Caki2 (cell line): ENCODE measurements around the gene IZUMO2. TPM values are rescaled to one million over a fixed set of nuclear protein-coding genes. Genes with fewer than 3 reads are reported as not detected.

ENCODE experiments used
- DNase-seq: peaks from one replicate; pipeline ENCODE4 v3.0.0-alpha.2; 2015; ENCODE audit warnings: low read depth
- in situ Hi-C: cut with HindIII; loops from 2 replicates; pipeline ENCODE4 v1.10.0; 2016; ENCODE audit warnings: low sequenced_read_pairs, low pct_unique_long_range_greater_than_20kb, mixed read lengths
- total RNA-seq: library from RNA; depleted of rRNA; stranded (reverse); fragments of >200 nt; shearing (Covaris generic); gene quantifications from 2 replicates; pipeline ENCODE4 v1.2.3, GENCODE V29; 2014; ENCODE audit warnings: low replicate concordance

IZUMO2 gene
- total RNA-seq, 1 experiment from 2014 or later: not detected

DNA sequence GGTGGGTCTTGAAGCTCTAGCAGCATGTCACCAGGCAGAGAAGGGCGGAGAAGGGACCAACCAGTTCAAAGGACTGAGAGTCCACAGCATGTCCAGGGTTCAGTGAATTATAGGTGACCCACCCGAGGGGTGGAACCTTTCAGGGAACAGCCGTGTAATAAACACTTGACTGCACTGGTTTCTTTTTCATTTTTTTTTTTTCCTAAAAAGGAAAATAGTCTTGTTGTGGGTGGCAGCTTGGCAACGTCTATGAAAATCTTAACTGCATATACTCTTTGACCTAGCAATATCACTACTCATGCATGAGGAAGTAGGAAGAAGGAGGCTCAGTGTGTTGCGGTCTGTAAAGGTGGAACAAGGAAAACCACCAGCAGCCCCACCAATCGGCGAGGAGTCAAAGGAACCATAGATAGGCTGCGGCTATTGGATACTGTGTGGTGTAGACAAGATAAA, 27.4 kb upstream of the IZUMO2 start:
- DNase-seq: peak; percentile 60
- in situ Hi-C loops: no loop called here

DNA sequence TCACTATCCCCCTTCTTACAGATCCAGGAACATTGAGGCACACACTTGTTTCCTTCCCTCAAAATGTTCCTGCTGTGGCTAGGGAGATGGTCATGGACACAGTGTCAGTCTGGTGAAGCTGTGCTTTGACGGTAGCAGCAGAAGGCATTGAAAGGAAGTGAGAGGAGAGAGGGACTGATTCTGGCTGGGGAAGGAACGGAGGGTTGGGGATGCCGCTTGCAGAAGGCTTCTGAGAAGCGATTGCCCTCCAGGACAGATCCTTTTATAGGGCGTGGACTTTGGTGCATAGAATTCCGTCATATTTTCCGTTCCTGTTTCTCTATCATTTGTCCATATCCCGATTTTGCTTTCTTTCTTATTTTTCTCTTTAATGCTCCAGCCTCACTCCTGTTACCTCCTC, 26.2 kb upstream of the IZUMO2 start:
- no peak for DNase-seq
- in situ Hi-C loops: no loop called here

DNA sequence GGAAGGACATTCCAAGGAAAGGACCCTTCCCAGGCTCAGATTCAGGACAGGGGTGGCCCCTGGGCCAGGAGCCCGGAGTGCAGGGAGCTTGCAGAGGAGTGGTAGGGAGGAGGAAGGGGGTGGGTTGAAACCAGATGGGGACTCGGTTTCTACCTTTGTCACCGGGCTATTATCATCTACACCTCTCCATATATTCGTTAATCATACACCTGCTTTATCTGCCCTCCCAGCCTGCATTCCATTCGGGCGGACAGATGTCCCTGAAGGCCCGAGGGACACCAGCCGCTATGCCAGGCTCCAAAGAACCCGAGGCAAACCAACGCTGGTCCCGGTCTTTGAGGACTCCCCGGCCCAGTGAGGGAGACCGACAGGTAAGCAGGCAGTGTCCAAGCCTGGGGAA, 24.9 kb upstream of the IZUMO2 start:
- in situ Hi-C loops: no loop called here
- DNase-seq: no peak

DNA sequence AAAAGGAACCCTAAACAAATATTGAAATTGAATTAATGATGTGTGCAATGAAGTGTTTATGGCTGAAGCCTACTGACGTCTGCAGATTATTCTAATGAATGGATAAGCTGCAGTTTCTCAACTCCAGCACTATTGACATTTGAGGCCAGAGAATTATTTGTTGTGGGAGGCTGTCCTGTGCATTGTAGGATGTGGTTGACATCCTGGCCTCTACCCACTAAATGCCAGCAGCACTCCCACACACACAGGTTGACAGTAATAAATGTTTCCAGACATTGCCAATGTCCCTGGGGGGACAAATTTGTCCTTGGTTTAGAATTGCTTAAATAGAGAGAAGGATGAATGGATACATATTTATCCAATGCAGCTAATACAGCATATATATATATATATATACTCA, 21.1 kb upstream of the IZUMO2 start:
- DNase-seq: no peak
- in situ Hi-C loops: no loop called here

DNA sequence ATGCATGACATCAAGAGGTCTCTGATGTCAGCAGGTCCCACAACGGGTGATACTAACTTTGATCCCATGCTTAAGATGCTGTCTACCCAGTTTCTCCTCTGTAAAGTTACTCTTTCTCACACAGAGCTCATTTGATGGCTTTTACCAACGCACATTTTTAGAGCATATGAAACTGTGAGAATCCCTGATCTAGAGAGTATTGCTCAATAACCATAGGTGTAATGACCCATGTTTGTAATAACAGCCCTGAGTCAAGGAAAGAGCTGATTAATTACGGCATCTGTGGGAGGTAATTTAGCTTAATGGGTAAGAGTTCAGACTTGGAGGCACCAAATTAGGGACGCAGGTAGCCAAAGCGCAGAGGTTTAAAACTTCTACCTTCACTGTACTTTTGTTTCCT, 18.0 kb upstream of the IZUMO2 start:
- in situ Hi-C loops: no loop called here
- DNase-seq: peak; percentile 58

DNA sequence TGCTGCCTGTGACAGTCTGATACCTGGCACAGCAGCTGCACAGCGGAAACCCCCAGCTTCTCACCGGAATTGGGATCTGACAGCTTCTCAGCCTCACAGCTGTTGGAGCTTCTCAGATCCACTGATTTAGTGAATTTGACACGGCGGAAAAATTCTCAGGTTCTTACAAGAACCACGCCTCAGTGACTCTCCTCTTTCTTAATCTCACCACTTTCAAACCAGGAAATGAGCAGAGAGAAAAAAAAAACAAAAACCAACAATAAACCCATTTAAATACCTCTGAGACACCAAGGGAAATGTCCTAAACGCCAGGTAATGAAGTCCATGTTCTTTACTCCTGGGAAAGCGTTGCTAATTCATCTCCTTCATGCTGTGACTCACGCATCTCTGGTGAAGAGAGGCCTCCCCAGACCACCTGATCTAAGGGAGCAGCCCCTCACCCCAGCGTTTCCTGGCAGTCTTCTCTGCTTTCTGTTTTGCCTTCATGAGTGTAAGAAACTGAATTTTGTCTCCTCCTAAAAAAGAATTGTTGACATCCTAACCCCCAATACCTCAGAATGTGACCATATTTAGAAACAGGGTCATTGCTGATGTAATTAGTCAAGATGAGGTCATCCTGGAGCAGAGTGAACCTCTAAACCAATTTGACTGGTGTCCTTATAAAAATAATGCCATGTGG, 15.9 kb upstream of the IZUMO2 start:
- peak; percentile 86 for DNase-seq
- in situ Hi-C loops: no loop called here

DNA sequence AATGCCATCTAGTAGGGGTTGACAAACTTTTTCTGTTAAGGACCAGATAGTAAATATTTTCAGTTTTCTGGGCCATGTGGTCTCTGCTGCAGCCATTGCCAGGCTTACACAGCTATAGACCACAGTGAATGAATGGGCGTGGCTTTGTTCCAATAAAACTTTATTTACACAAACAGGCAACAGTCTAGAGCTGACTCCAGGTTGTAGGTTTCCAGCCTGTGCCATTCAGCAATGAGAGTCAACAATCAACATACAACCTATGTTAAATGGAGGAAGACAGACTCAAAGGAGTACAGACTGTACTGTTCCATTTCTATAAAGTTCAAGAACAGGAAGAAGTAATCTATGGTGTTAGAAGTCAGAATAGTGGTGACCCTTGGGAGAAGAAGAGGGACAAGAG, 15.2 kb upstream of the IZUMO2 start:
- in situ Hi-C loops: no loop called here
- no peak for DNase-seq

DNA sequence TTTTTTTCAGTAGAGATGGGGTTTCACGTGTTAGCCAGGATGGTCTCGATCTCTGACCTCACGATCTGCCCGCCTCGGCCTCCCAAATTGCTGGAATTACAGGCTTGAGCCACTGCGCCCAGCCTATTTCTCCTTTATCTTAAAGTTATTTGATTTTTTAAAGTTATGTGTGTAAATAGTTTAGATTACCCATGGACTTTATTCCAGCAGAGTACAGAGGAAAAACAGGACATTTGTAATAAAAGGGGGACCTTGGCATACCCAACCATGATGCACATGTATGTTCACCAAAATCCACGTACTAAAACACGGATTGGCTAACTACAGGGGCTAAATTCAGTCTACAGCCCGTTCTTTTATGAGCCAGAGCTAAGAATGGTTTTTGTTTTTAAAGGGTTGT, 13.7 kb upstream of the IZUMO2 start:
- in situ Hi-C loops: no loop called here
- no peak for DNase-seq

DNA sequence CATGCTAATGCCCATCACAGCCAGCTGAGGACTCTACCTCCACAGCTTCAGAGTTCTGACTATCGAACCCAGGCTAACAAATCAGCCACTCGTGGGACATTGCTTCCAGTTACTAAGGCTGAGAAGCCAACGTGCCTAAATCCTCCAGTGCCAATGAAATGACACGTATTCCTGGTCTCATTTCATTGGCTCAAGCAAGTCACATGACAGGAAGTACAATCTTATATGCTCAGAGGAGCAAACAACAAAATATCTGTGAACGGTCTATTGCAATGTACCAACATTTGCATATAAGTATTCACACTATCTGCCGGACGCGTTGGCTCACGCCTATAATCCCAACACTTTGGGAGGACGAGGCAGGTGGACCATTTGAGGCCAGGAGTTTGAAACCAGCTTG, 12.8 kb upstream of the IZUMO2 start:
- in situ Hi-C loops: no loop called here
- no peak for DNase-seq

DNA sequence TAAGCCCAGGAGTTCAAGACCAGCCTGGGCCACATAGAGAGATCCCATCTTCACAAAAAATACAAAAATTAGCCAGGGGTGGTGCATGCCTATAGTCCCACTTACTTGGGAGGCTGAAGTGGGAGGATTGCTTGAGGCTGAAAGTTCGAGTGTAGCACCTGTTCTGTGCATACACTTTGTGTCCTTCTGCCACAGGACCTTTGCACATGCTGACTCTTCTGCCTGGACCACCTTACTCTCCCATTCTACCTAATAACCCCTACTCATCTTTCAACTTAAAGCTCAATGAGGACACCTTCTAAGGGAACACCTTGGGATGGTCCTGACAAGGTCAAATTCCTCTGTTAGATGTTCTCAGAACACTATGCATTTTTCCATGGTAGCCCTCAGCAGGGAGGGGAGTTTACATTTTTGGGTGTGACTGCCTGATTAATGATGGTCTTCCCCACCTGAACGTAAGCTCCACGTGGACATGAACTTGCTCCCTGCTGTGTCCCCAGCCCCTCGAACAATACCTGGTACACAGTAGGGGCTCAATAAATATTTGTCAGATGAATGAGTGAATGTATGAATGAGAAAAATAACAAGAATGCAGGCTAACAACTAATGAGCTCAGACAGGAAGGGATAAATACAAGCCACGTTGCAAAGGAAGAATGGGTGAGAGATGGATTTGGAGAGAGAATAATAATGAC, 11.2 kb upstream of the IZUMO2 start:
- no peak for DNase-seq
- in situ Hi-C loops: no loop called here

DNA sequence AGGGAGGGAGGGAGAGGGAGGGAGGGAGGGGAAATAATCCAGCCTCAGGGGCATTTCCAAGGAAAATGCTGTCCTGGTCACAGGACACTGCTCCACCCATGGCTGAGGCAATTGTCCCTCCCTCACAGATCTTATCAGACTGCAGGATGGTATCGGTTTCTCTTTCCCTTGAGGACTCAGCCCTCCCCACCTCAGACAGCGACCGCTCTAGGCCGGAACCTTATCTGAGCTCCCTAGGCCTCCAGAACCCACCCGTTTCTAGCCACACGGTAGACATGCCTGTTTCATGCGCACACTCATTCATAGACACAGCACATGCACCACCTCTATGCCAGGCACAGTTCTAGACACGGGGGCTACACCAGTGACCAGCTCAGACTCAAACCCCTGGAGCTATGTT, 10.0 kb upstream of the IZUMO2 start:
- peak; percentile 70 for DNase-seq
- in situ Hi-C loops: no loop called here

DNA sequence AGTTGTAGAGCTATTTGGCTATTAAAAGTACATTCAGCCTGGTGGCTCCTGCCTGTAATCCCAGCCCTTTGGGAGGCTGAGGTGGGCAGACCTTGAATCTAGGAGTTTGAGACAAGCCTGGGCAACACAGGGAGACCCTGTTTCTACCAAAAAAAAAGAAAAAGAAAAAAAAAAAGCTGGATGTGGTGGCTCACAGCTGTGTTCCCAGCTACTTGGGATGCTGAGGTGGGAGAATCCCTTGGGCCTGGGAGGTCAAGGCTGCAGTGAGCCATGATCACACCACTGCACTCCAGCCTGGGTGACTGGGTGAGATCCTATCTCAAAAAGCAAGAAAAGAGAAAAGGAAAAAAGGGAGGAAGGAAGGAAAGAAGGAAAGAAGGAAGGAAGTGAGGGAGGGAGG, 9.6 kb upstream of the IZUMO2 start:
- DNase-seq: no peak
- in situ Hi-C loops: no loop called here

DNA sequence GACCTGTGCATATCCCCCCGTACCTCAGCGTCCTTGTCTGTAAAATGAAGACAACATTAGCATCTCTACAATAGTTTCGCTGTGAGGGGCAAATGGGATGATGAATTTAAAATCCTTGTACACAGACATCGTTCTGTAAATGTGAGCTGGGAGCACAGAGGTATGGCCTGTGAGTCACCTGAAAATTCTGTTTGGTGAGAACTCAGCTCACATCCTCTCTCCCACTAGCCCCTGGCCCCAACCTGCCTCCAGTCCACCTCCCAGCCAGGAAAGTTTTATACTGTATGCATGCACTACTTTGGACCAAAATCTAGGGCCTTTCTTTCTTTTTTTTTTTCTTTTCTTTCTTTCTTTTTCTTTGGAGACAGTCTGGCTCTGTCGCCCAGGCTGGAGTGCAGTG, 8.7 kb upstream of the IZUMO2 start:
- in situ Hi-C loops: no loop called here
- DNase-seq: no peak

DNA sequence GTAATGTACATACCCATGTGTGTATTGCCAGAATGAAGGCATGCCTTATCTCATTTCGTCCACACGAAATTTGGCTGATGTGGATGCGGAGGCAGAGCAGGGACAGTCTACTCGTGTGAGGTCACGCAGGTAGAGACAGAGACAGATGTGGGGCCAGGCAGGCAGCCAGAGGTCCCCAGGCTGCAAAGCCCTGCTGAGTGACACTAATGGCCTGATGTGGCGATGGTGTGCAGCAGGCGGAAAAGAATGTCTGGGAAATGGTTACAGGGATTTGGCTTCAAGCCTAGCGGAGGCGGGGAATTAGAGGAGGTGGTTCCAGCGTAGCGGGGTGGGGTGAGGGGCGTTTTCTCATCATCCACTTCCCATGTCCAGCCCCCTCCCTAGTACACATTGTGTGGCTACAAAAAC, 4.2 kb upstream of the IZUMO2 start:
- in situ Hi-C loops: no loop called here
- DNase-seq: peak; percentile 95

DNA sequence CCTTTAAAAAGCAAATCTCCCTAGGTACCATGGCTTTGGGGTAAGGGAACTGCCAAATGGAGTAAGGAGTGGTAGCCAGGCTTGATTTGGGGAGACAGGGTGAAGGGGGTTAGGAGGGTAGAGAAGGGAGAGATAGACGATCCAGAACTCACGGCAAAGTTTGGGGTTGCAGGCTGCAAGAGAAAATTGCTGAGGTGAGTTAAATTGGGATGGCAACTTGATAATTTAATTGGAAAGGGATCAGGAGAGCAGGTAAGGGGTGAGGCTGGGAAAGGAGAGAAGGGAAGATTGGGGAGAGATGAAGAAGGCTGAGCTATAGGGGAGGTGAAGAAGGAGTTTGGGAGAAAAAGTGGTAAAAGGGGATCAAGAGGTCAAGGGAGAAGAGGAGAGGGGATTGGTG, 4.0 kb downstream of the IZUMO2 start:
- DNase-seq: no peak
- in situ Hi-C loops: no loop called here

DNA sequence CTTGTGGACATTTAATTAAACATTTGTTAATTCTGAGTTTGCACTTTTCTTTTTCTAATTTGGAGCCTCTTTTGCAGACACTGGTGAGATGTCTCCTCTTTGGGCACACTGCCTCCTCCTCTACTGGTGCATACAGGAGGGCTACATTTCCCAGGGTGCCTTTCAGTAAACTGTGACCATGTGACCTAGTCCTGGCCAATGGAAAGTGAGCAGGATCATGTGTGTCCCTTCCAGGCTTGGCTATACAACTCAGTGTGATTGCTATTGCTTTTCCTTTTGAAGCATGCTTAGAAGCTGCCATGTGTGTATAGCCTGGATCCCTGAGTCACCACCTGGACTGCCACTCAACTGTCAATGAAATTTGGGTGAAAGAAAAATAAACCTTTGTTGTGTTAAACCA, 4.5 kb downstream of the IZUMO2 start:
- no peak for DNase-seq
- in situ Hi-C loops: no loop called here

DNA sequence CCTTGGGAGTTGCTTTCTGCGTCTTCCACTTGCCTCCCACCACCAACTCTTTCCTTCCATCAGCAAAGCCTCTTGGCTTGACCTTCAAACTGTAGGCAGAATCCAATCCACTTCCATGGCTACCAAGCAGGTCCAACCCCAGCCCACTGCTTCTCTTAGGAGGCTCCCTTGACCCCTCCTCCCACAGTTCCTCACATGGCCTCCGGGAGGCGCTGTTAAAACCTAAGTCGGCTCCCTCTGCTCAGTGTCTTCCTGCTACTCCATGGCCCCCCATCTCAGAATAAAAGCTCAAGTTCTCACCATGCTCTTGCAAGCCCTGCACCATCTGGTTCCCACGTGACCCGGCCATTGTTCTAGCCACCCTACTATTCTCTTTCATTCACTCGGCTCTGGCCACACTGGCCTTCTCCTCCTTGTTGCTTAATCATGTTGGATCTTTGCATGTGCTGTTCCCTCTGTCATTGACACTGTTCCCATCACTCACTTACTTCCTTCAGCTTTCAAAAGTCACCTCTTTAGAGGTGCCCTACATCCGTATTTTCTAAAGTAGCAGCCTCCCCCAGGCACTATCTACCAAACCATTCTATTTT, 7.5 kb downstream of the IZUMO2 start:
- in situ Hi-C loops: no loop called here
- no peak for DNase-seq

DNA sequence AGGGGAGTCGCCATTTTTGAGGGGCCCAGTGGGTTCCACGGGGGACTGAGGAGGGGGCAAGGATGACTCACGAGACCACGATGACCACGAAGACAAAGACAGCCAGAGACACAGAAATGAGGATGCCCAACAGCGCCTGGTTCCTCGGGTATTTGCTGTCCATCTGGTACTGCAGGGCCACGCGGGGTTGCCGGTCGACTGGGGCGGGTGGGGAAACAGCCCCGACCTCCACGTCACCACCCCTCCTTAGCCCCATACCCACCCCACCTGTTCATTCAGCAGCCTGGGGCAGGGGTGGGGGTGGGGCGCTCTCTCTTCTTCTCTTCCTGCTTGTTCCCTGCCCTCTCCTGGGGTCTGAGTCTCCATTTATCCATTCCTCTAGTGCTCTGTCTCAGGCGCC, 8.6 kb downstream of the IZUMO2 start:
- no peak for DNase-seq
- in situ Hi-C loops: no loop called here

DNA sequence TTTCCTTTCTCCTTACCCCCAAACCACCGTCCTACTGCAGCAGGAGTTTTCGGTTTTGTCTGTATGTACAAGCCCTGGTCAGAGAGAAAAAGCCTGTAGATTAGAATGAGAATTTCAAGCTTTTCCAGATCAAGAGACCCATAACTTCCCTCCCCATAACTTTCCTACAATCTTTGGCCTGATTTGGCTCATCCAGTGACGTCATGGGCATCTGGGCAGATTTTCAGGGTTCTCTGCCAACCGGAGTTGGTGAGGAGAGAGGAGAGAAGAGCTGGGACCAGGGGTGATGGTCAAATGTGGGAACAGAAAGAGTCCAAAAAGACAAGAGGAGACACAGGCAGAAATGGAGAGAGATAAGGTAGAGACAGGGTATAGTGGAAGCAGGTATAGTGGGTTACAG, 10.5 kb downstream of the IZUMO2 start:
- DNase-seq: no peak
- in situ Hi-C loops: no loop called here

DNA sequence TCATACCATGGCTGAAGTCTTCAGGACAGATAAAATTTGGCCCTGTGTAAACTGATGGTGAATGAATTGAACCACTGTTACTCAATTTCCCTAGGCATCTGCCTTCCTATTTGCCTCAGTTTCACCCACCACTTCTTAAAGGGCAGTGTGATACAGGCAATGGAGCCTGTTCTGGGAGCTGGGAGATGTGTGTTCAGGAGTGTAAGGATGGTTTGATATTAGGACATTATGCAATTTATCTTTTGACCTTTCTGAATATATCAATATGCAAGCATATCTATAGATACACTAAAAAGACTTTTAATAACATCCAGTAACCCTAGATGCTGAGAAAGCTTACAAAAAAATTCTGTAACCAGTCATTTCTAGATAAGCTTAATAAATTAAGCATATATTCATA, 14.6 kb downstream of the IZUMO2 start:
- in situ Hi-C loops: no loop called here
- DNase-seq: no peak
